Measurements from ENCODE around the gene LCN10.

GRCh38 chr9:136714893-136715274 is 27.9 kb downstream of the LCN10 start:
- no peak for TF ChIP-seq POLR2A (IDR thresholded peaks at IDR 0.05; ENCODE audit: extremely low read depth, insufficient read length)
- no peak for TF ChIP-seq CTCF (IDR thresholded peaks at IDR 0.05; ENCODE audit: low read depth, low read length)
